GM19328 (cell line): ENCODE measurements around the gene TFEB.

Source experiments
- ATAC-seq: cut with Tn5 transposase; IDR thresholded peaks from one replicate; pipeline ENCODE4 v1.9.1; 2021; ENCODE audit warnings: mild to moderate bottlenecking, moderate library complexity; ENCODE audit not compliant: unreplicated experiment

Gene TFEB

GRCh38 chr6:41708856-41709255 is 26.6 kb downstream of the TFEB start:
- ATAC-seq = no peak

DNA sequence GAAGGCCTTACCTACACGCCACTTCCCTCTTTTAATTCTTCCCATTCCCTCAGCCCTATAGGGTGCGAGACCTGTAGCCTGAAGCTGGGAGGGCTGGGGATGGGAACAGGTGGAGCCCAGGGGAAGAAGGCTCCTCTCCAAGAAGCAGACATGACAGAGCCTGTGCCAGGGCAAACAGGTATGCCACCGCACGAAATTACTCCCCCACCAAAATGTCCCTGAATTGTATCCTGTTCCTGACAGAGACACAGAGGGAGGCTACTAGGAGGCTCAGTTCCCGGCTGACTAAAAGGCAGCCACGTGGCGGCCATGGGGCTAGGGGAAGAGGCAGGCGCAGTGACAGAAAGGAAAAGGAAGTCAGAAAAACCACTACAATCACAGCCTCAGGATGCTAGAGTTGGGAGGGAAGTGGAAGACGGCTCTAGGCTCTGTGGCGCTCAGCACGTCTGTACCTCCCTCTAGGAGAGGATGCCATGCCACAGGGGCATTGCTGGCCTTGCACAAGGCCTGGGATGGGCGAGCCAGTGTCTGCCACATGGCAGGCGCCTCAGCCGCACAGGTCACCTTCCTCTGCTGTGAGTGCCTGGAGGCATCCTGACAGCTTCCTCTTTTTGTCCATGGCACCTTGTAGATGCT is 27.7 kb downstream of the TFEB start:
- ATAC-seq = no peak

- no peak for ATAC-seq
Observed at GRCh38 chr6:41706876-41707564, 28.4 kb downstream of the TFEB start.

DNA sequence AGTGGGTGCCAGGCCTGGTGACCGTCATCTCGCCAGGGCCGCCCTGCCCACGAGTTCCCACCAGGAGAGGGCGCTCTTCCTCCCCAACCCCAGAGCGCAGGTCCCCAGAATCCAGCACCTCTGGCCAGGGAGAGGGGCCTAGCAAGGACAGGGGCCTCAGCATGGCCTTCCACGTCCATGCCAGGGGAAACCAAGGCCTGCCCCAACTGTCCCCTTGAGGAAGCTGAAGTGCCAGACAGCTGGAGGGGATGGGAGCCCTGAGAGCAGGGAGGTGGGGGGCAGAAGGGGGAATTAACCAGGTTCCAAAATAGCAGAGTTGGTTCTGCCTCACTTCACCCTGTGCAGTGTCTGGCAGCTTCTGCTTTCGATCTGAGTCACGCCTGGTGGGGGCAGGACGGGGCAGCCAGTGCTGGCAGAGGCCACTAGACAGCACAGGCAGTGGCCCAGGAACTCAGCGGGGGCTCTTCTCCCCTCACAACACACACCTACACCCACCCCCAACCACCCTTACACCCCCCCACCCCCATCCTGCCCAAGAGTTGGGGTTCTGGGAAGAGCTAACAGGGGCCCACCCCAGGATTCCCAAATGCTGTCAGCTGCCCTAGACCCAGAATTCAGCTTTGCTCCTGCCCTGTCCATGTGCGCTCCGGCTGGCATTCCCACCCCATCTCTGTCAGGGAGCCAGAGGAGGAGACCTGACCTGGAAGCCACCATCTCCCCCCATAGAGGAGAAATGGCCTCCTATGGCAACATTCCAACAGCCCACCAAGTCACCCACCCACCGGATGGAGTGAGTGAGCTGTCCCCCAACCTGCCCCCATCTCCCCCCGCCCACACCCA is 29.2 kb downstream of the TFEB start:
- peak; percentile 61 for ATAC-seq

DNA sequence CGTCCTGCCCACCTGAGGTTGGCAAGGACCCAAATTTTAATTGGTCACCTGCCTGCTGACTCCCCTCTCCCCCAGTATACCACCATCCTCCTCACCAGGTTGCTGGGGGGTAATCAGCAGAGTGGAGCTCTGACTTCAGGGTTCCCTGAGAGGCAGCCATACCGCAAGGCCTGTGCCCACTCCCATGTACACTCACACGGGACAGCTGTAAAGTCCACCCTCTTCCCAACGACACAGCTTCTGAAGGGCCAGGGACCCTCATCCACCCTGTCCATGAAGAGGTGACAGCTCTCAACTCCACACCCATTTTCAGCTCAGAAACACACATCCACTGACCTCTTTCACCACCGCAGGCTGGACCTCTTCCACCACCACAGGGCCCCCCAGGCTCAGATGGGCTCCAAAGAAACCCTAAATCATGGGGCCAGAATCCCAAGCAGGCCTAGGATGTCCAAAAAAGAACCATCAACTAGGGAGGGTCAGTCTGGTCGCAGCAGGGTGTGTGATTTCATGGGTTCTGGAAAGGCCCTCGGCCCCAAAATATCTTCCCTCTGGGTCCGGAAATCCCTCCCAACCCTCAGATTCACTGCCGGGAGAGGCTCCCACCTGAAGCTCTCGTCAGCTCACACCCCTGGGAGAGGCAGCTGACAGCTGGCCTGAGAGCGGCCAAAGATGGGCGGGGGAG is 30.0 kb downstream of the TFEB start:
- ATAC-seq = no peak

- ATAC-seq = no peak
Observed at GRCh38 chr6:41704656-41705310, 30.6 kb downstream of the TFEB start.

GRCh38 chr6:41704028-41704427 is 31.4 kb downstream of the TFEB start:
- ATAC-seq = no peak

DNA sequence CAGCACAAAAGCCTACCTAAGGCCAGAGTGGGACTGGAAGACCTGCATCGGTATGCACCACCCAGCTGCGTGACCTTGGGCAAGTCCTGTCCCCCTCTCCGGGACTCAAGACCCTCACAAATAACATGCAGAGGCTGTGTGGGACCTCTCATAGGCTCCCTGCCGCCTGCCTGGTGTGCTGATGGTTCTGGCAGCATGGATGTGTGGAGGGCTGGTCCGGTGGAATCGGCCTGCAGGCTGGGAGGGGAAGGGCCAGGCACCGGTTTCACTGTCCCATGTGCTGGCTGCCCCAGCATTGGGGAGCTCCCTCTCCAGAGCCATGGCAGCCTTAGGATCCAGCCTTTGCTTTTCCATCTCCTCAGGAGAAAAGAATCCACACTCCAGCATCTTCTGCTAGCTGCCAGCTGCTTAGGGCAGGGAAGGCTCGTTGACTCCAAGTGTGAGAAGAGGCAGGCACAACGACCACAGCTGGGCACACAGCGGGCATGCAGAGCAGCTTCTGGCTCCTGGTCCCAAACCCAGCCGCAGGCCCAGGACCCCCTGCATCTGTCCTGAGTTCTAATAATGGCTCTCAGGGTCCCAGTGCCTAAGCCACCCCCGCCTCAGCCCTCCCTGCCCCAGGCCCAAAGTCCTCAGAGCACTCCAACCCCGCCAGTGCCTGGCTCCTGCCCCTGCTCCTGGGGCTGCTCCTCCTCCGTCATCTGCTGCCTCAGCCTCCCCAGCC is 32.5 kb downstream of the TFEB start:
- ATAC-seq = no peak

DNA sequence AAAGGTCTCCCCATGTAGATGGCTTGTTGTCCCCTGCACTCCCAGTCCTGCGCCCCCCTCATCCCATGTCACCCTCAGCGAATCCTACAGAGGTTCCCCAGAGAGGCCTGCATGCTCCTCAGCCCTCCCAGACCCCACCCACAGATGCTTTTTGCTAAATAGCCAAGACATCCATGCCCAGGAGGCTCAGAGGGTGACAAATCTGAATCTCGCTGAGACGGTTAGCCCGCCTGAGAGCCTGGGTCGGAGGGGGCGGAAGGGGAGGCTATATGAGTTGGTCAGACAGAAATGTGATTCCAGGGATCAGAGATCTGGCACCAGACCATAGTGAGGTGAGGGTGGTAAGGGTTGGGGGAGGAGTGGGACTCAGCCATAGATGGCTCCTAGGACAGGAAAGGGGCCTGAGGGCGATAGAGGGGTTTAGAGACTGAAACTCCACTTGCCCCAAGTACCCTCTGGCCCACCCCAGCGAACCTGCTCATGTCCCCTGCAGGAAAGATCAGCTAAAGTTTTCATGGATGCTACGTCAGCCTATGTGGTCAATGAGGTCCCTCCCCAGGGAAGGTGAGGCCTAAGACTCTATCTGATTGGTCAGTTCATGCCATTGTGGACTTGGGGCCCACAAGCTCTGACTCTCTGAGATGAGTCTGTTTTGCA is 33.2 kb downstream of the TFEB start:
- ATAC-seq = no peak

DNA sequence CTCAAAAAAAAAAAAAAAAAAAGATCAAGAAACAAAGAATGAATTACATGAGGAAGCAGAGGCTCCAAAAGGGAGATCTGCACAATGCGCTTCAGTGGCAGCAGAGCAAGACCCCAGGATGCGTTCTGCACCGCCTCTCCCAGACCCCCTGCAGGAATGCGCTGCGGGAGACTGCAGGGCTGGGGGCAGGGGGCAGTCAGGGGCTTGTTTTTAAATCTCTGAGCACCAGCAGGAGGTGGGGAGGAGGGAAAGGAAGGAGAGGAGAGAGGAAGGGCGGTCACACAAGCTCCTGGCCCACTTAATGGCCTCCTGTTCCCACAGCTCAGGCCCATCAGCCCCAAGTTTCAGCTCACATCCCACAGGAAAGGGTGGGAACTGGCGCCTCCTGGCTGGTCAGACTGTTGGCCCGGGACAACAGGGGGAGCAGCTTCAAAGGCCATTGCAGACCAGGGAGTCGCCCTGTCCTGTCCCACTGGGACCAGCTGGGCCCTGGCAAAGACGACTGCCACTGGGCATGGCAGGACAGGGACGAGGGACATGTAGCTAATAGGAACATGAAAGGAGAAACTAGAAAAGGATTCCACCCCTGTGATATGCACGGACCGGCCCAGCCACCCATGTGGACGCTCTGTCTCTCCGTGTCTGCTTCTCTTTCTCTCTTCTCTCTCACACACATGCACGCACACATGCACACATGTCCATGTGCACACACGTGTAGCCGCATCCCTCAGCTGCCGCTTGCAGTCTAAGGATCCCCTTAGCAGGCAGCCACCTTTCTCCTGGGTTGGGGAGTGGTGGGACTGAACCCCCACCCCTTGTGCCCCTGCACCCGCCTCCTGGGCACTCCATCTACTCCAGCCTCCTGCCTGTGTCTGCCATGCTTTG is 34.7 kb downstream of the TFEB start:
- no peak for ATAC-seq

GRCh38 chr6:41699063-41699462 is 36.3 kb downstream of the TFEB start:
- ATAC-seq = no peak

GRCh38 chr6:41697861-41698781 is 37.3 kb downstream of the TFEB start:
- ATAC-seq = no peak

GRCh38 chr6:41696788-41697187 is 38.6 kb downstream of the TFEB start:
- ATAC-seq = no peak

- ATAC-seq = no peak
Observed at GRCh38 chr6:41695825-41696224, 39.6 kb downstream of the TFEB start.

DNA sequence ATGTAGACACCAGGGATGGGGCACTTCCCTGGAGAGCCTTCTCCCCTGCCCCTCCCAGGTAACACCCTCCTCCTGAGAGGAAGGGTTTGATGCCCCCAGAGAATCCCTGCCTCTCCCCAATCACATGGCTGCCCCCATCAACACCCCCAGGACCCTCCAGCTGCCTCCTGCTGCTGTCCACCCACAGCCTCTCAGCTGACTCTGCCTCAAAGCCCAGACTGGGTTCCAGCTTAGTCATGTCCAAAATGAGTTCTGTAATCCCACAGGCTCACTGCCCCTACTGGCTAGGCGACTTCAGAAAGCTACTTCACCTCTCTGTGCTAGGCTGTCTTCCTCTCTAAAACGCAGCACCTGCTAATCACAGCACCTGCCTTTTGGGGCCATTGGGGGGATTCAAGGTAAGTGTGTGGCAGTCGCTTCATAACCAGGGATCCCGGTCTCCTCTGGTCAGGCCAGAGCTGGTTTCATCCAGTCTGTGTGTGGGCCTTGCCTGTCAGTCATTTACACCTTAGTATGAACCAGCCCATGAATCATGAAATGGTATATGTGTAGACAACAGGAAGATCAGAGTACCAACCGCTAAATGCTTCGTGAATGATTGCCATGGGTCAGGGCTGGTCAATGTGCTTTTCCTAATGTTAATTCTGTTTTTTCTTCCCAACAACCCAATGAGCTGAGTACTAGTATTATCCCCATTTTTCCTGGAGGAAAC is 40.4 kb downstream of the TFEB start:
- no peak for ATAC-seq

DNA sequence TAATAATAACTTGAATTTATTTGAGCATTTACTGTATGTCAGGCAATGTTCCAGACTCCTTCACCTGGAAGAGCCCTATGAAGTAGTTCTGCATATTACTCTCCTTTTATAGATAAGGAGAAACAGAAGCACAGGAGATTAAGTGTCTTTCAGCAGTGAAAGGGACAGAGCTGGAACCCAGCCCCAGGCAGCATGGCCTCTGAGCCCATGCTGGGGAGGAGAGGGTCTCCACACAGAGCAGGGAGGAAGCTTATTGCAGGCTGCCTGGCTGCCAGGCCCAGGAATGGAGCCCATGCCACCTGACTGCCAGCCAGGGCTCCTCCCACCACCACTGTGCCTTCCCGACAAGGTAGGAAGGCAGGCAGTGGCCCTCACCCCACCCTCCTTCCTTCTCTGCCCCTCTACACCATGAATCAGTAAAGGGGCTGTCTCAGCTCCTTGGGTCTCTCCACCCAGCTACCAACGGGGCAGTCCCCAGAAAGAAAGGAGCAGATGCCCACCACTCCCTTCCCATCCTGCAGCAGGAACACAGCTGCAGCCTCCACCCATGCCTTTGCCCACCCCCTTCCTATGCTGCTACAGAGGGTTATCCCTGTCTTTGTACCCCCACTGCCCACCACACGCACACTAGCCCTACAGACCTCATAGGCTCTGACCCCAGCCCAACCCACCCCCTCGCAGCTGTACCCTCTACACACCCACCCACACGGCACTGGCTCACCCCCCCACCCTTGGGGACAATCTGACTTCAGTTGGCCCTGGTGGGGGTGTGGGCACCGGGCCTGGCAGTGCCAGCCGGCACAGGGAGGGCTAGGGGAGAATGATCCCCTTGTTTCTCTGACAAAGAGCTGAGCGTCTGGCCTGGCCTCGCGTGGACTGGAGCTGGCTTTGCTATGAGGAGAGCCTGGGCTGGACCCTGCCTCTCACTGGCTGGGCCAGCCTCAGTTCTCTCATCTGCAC is 41.8 kb downstream of the TFEB start:
- ATAC-seq = no peak
